ENCODE results near the gene PLEKHG3.

GRCh38 chr14:64718762-64719161 lies 14.5 kb downstream of the PLEKHG3 start:
- TF ChIP-seq CTCF (conservative IDR thresholded peaks at IDR 0.05; ENCODE audit: low read length) (no peak), EZH2phosphoT487 (IDR thresholded peaks at IDR 0.05; ENCODE audit: borderline replicate concordance, low read depth, low read length) (no peak)

All from OCI-LY7 (cell line).